Neuronal stem cell (in vitro differentiated cells): Measurements from ENCODE around the gene KLF7.

Source experiments
- DNase-seq: peaks from one replicate; pipeline ENCODE4 v3.0.0-alpha.2; 2013; ENCODE audit warnings: low spot score
- H2AFZ ChIP-seq: one replicate; pipeline ENCODE4 v1.6.1; 2013; ENCODE audit warnings: mild to moderate bottlenecking, low read length, inconsistent platforms
- H2AK5ac ChIP-seq: 2 replicates; pipeline ENCODE4 v1.6.1; 2013; ENCODE audit warnings: low read depth, mild to moderate bottlenecking, inconsistent platforms, low read length, moderate library complexity, mixed read lengths
- H2BK120ac ChIP-seq: 2 replicates; pipeline ENCODE4 v1.6.1; 2013; ENCODE audit warnings: low read depth, mild to moderate bottlenecking, inconsistent platforms, low read length, moderate library complexity, mixed read lengths
- H2BK12ac ChIP-seq: one replicate; pipeline ENCODE4 v1.6.1; 2013; ENCODE audit warnings: low read length, inconsistent platforms
- H2BK15ac ChIP-seq: 2 replicates; pipeline ENCODE4 v1.6.1; 2013; ENCODE audit warnings: mild to moderate bottlenecking, low read length, inconsistent platforms, mixed read lengths
- H2BK5ac ChIP-seq: one replicate; pipeline ENCODE4 v1.6.1; 2013; ENCODE audit warnings: inconsistent platforms, mild to moderate bottlenecking, low read length, moderate library complexity
- H3K14ac ChIP-seq: one replicate; pipeline ENCODE4 v1.6.1; 2013; ENCODE audit warnings: low read length, inconsistent platforms
- H3K18ac ChIP-seq: 2 replicates; pipeline ENCODE4 v1.6.1; 2013; ENCODE audit warnings: low read length, inconsistent platforms
- H3K23ac ChIP-seq: 2 replicates; pipeline ENCODE4 v1.6.1; 2013; ENCODE audit warnings: low read depth, mild to moderate bottlenecking, mixed read lengths, low read length, inconsistent platforms; ENCODE audit not compliant: poor library complexity
- H3K27ac ChIP-seq: replicated peaks from 3 replicates; pipeline ENCODE4 v1.5.1; 2013; ENCODE audit warnings: low read length, inconsistent platforms
- H3K27me3 ChIP-seq, 3 experiments: 2 replicates each; pipeline ENCODE4 v1.6.1; 2013; ENCODE audit warnings: low read length in 3 of 3, mild to moderate bottlenecking in 2 of 3, inconsistent platforms in 1 of 3, low read depth in 1 of 3, mixed read lengths in 1 of 3, moderate library complexity in 1 of 3; ENCODE audit not compliant: control insufficient read depth in 3 of 3, insufficient read depth in 3 of 3
- H3K36me3 ChIP-seq, 2 donors: replicated peaks in 1 of 2; 2 replicates each; pipeline ENCODE4 v1.6.1; 2013; ENCODE audit warnings: low read length in 2 of 2; ENCODE audit not compliant: control insufficient read depth in 2 of 2, insufficient read depth in 2 of 2
- H3K4ac ChIP-seq: 2 replicates; pipeline ENCODE4 v1.6.1; 2013; ENCODE audit warnings: inconsistent platforms, mild to moderate bottlenecking, low read length, moderate library complexity
- H3K4me1 ChIP-seq, 2 donors: 1 replicate in 1 of 2; 2 replicates in 1 of 2; pipeline ENCODE4 v1.6.1; 2013; ENCODE audit warnings: low read length in 2 of 2, low read depth in 1 of 2; ENCODE audit not compliant: control insufficient read depth in 2 of 2, insufficient read depth in 1 of 2
- H3K4me2 ChIP-seq: one replicate; pipeline ENCODE4 v1.6.1; 2013; ENCODE audit warnings: mild to moderate bottlenecking, low read length, inconsistent platforms; ENCODE audit not compliant: insufficient read depth, poor library complexity, severe bottlenecking
- H3K4me3 ChIP-seq, 2 donors: 2 replicates each; pipeline ENCODE4 v1.5.1; 2013; ENCODE audit warnings: low read length in 2 of 2, mild to moderate bottlenecking in 2 of 2, inconsistent platforms in 1 of 2, moderate library complexity in 1 of 2
- H3K79me1 ChIP-seq: one replicate; pipeline ENCODE4 v1.6.1; 2013; ENCODE audit warnings: low read depth, mild to moderate bottlenecking, inconsistent platforms, low read length, moderate library complexity
- H3K9ac ChIP-seq: one replicate; pipeline ENCODE4 v1.6.1; 2013; ENCODE audit warnings: mild to moderate bottlenecking, low read depth, low read length, inconsistent platforms; ENCODE audit not compliant: poor library complexity
- H3K9me3 ChIP-seq, 2 donors: replicated peaks in 1 of 2; 2 replicates each; pipeline versions ENCODE3 to v1.6.1; 2013; ENCODE audit warnings: low read length in 2 of 2, mild to moderate bottlenecking in 2 of 2, inconsistent platforms in 1 of 2, low read depth in 1 of 2, mixed read lengths in 1 of 2, moderate library complexity in 1 of 2; ENCODE audit not compliant: control insufficient read depth in 2 of 2, insufficient read depth in 1 of 2
- H4K8ac ChIP-seq: one replicate; pipeline ENCODE4 v1.6.1; 2013; ENCODE audit warnings: low read depth, mild to moderate bottlenecking, inconsistent platforms, low read length, moderate library complexity
- H4K91ac ChIP-seq: one replicate; pipeline ENCODE4 v1.6.1; 2013; ENCODE audit warnings: low read length, low read depth, mild to moderate bottlenecking, inconsistent platforms; ENCODE audit not compliant: poor library complexity
- WGBS, 2 donors: extraction: QIAGEN DNeasy Blood & Tissue Kit; methylation state at CpG; one replicate each; pipeline ENCODE4 v1.1.7; 2013; ENCODE audit warnings: missing lambda C conversion rate in 2 of 2, mixed read lengths in 1 of 2; ENCODE audit not compliant: insufficient read length in 2 of 2, insufficient replicate concordance in 1 of 2; ENCODE audit errors: extremely low coverage in 2 of 2; 5-methylcytosine and 5-hydroxymethylcytosine counted together

Gene KLF7

GRCh38 chr2:207139552-207139951, 26.2 kb downstream of the KLF7 start:
- no peaks in the 10 kb centered on the region for H3K79me1 ChIP-seq
- no peak overlapping the region for H3K9ac ChIP-seq
- H3K36me3 ChIP-seq = peaks cover 0 to 36% of the 10 kb centered on the region in 2 donors
- H3K9me3 ChIP-seq = no peaks in the 10 kb centered on the region
- H3K4me3 ChIP-seq = no peak overlapping the region
- no peak overlapping the region for H4K8ac ChIP-seq
- H2AFZ ChIP-seq = no peak overlapping the region
- no peak for DNase-seq
- H2BK5ac ChIP-seq = no peak overlapping the region
- H2BK120ac ChIP-seq = no peak overlapping the region
- H3K18ac ChIP-seq = no peak overlapping the region
- H2BK15ac ChIP-seq = no peak overlapping the region
- H3K27ac ChIP-seq = no peak overlapping the region
- peaks cover 26 to 56% of the 10 kb centered on the region in 2 donors for H3K4me1 ChIP-seq
- H3K14ac ChIP-seq = no peak overlapping the region
- no peak overlapping the region for H2BK12ac ChIP-seq
- no peaks in the 10 kb centered on the region for H3K27me3 ChIP-seq
- WGBS, 2 donors = no CpG with 5 or more reads among the region's 4 CpGs
- no peak overlapping the region for H2AK5ac ChIP-seq
- no peak overlapping the region for H3K4ac ChIP-seq
- no peak overlapping the region for H3K23ac ChIP-seq
- no peak overlapping the region for H3K4me2 ChIP-seq
- H4K91ac ChIP-seq = no peak overlapping the region

- no peak for DNase-seq
- H3K27me3 ChIP-seq = no peaks in the 10 kb centered on the region
- H3K9me3 ChIP-seq = no peaks in the 10 kb centered on the region
- H3K23ac ChIP-seq = no peak overlapping the region
- no peak overlapping the region for H2BK15ac ChIP-seq
- H2BK5ac ChIP-seq = no peak overlapping the region
- no peak overlapping the region for H3K9ac ChIP-seq
- H3K4me2 ChIP-seq = no peak overlapping the region
- H3K79me1 ChIP-seq = no peaks in the 10 kb centered on the region
- H2BK120ac ChIP-seq = no peak overlapping the region
- H3K27ac ChIP-seq = no peak overlapping the region
- H3K4ac ChIP-seq = no peak overlapping the region
- no peak overlapping the region for H3K14ac ChIP-seq
- no peak overlapping the region for H2AFZ ChIP-seq
- no peak overlapping the region for H4K91ac ChIP-seq
- H2AK5ac ChIP-seq = no peak overlapping the region
- H3K36me3 ChIP-seq = peaks cover 0 to 36% of the 10 kb centered on the region in 2 donors
- H3K4me3 ChIP-seq = no peak overlapping the region
- peaks cover 25 to 56% of the 10 kb centered on the region in 2 donors for H3K4me1 ChIP-seq
- no peak overlapping the region for H3K18ac ChIP-seq
- no peak overlapping the region for H2BK12ac ChIP-seq
- no CpG with 5 or more reads among the region's 9 CpGs for WGBS, 2 donors
- no peak overlapping the region for H4K8ac ChIP-seq
Observed at GRCh38 chr2:207138627-207139297, 27.0 kb downstream of the KLF7 start.

GRCh38 chr2:207137596-207138337, 28.0 kb downstream of the KLF7 start:
- Histone ChIP-seq H3K27ac (no peak overlapping the region), H4K91ac (no peak overlapping the region), H2BK12ac (no peak overlapping the region), H2BK5ac (no peak overlapping the region), H2BK15ac (no peak overlapping the region), H3K36me3 (peaks cover 0 to 36% of the 10 kb centered on the region in 2 donors), H4K8ac (no peak overlapping the region), H3K4me3 (no peak overlapping the region), H3K4me1 (peaks cover 28 to 56% of the 10 kb centered on the region in 2 donors), H2BK120ac (no peak overlapping the region), H3K4ac (no peak overlapping the region), H3K23ac (no peak overlapping the region), H3K9ac (no peak overlapping the region), H3K9me3 (no peaks in the 10 kb centered on the region), H3K14ac (no peak overlapping the region), H3K79me1 (no peaks in the 10 kb centered on the region), H3K4me2 (no peak overlapping the region), H2AK5ac (no peak overlapping the region), H3K27me3 (no peaks in the 10 kb centered on the region), H3K18ac (no peak overlapping the region), H2AFZ (no peak overlapping the region)
- no CpG with 5 or more reads among the region's 2 CpGs for WGBS, 2 donors
- DNase-seq = no peak

GRCh38 chr2:207136874-207137273, 28.9 kb downstream of the KLF7 start:
- Histone ChIP-seq H3K9me3 (no peaks in the 10 kb centered on the region), H3K18ac (no peak overlapping the region), H3K14ac (no peak overlapping the region), H3K79me1 (no peaks in the 10 kb centered on the region), H3K36me3 (peaks cover 0 to 29% of the 10 kb centered on the region in 2 donors), H3K27me3 (no peaks in the 10 kb centered on the region), H3K4ac (no peak overlapping the region), H2BK120ac (no peak overlapping the region), H2BK15ac (no peak overlapping the region), H2BK12ac (no peak overlapping the region), H3K9ac (no peak overlapping the region), H3K27ac (no peak overlapping the region), H4K8ac (no peak overlapping the region), H2AFZ (no peak overlapping the region), H3K4me1 (peaks cover 27 to 52% of the 10 kb centered on the region in 2 donors), H2BK5ac (no peak overlapping the region), H2AK5ac (no peak overlapping the region), H3K23ac (no peak overlapping the region), H3K4me3 (no peak overlapping the region), H3K4me2 (no peak overlapping the region), H4K91ac (no peak overlapping the region)
- no peak for DNase-seq
- WGBS, 2 donors = no CpG with 5 or more reads among the region's 2 CpGs
